ENCODE measurements around the gene DNAJC2.

GRCh38 chr7:103293526-103293925 is 51.0 kb downstream of the DNAJC2 start:
- no peak for TF ChIP-seq TARDBP (IDR thresholded peaks at IDR 0.05)
- no peak for TF ChIP-seq ELF4 (IDR thresholded peaks at IDR 0.05)
- TF ChIP-seq SUZ12 (IDR thresholded peaks at IDR 0.05) = no peak
- TF ChIP-seq L3MBTL2 (conservative IDR thresholded peaks at IDR 0.05) = no peak
- TF ChIP-seq LEF1 (IDR thresholded peaks at IDR 0.05; ENCODE audit: borderline replicate concordance) = no peak
- TF ChIP-seq ZNF384 (IDR thresholded peaks at IDR 0.05) = no peak
- no peak for TF ChIP-seq CTBP1 (IDR thresholded peaks at IDR 0.05; ENCODE audit: borderline replicate concordance)
- no peak for TF ChIP-seq FOXM1 (IDR thresholded peaks at IDR 0.05; ENCODE audit: borderline replicate concordance)
- TF ChIP-seq FOXK2 (IDR thresholded peaks at IDR 0.05) = no peak
- TF ChIP-seq ARNT (IDR thresholded peaks at IDR 0.05) = no peak
- no peak for TF ChIP-seq BHLHE40 (IDR thresholded peaks at IDR 0.05; ENCODE audit: borderline replicate concordance)
